Measurements from ENCODE around the gene THAP12.

DNA sequence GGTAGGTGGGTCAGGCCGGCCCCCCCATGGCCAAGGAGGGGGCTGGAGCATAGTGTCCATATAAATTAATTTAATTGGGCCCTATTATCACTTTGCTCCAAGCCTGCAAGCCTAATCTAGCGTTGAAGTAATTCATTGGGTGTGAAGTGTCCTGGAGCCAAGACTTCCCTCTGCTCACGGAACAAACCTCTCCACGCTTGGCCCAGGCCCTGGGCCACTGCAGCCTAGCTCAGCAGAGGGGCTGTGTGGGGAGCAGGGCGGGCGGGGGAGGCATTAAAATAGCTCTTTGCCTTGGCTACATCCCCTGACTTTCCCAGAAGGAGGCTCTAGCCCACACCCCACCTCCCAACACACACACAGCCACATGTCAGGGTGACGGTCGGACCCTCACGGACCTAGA, 73.5 kb downstream of the THAP12 start:
- TF ChIP-seq CTCF (IDR thresholded peaks at IDR 0.05) (no peak), POLR2A (IDR thresholded peaks at IDR 0.05) (no peak)
